ENCODE data around the gene CADM3. TPM values are rescaled to one million over a fixed set of nuclear protein-coding genes. Genes with fewer than 3 reads are reported as not detected.

CADM3 gene
- total and polyA plus RNA-seq, 9 of the 15 experiments (the other 6 are each of a cell fraction or from before 2014, with no cell fraction given), result 0.04 TPM; not detected in 8

- no peak for TF ChIP-seq RREB1 (CRISPR knock-in tag; IDR thresholded peaks at IDR 0.05)
- TF ChIP-seq CXXC5 (CRISPR knock-in tag; IDR thresholded peaks at IDR 0.05), result peak; percentile 79
- TF ChIP-seq WHSC1 (IDR thresholded peaks at IDR 0.05; ENCODE audit: low read length), result no peak
- TF ChIP-seq ZNF507 (tag; conservative IDR thresholded peaks at IDR 0.05), result no peak
- peak; percentile 60; the same call in 1 of the 2 replicates for TF ChIP-seq SREBF1 (IDR thresholded peaks at IDR 0.05; ENCODE audit: borderline replicate concordance, low read depth, low read length)
- no peak for TF ChIP-seq ZNF274 (IDR thresholded peaks at IDR 0.05; ENCODE audit: borderline replicate concordance, low read depth, low read length)
- no peak for TF ChIP-seq PURB (CRISPR knock-in tag; IDR thresholded peaks at IDR 0.05; ENCODE audit: low read depth)
- TF ChIP-seq ZFP91 (CRISPR knock-in tag; IDR thresholded peaks at IDR 0.05), result no peak
- peak; percentile 94; the same call in 1 of the 2 replicates for TF ChIP-seq HDAC2 (IDR thresholded peaks at IDR 0.05)
- TF ChIP-seq POLR2AphosphoS2 (IDR thresholded peaks at IDR 0.05; ENCODE audit: low read length), result no peak
- TF ChIP-seq ZNF146 (CRISPR knock-in tag; IDR thresholded peaks at IDR 0.05; ENCODE audit: unreplicated experiment), result peak; percentile 49
- TF ChIP-seq PKNOX1 (IDR thresholded peaks at IDR 0.05), result no peak
- TF ChIP-seq SAP30 (IDR thresholded peaks at IDR 0.05; ENCODE audit: borderline replicate concordance, insufficient read depth, low read depth, low read length, poor library complexity, severe bottlenecking), result peak; percentile 71
- TF ChIP-seq ZNF316 (IDR thresholded peaks at IDR 0.05), result no peak
- TF ChIP-seq NBN (IDR thresholded peaks at IDR 0.05; ENCODE audit: low read depth), result no peak
- TF ChIP-seq MXI1 (IDR thresholded peaks at IDR 0.05; ENCODE audit: low read depth, low read length), result no peak
- TF ChIP-seq TFAP4 (CRISPR knock-in tag; IDR thresholded peaks at IDR 0.05; ENCODE audit: borderline replicate concordance), result no peak
Measured at GRCh38 chr1:159177272-159177907, 6.0 kb downstream of the CADM3 start (continued).
